HG03064 (cell line): ENCODE data around the gene GOLGA8N.
A peak's percentile ranks its signal among the peaks of the same experiment; 100 is the strongest.
"Not testable (repeated sequence)": the region's sequence is repeated elsewhere in the genome, so short reads cannot be mapped to it uniquely, and the experiment has no call there.

Experiments
- ATAC-seq: cut with Tn5 transposase; IDR thresholded peaks from one replicate; pipeline ENCODE4 v1.9.1; 2021; ENCODE audit warnings: low read depth; ENCODE audit not compliant: unreplicated experiment

Gene GOLGA8N

DNA sequence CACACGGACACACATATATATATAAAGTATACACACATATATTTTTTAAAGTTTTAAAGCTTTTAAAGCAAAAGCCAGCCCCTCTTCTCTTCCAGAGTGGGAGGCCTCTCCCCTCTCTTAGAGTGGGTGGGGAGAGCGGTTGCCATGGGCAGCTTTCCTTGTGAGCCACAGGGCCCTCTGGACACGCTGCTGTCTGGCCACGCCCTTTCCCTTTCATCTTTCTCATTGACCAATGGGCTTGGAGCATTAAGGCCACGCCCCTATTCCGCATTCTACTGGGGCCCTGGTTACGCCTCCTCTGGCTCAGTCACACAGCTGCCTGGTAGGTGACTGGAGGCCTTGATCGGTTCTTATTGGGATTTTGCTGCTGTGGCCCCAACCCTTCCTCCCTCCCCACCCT, at the start of gene GOLGA8N:
TSS of gene GOLGA8N (plus strand) at position 306 of the 400 bp plus-strand sequence.
- ATAC-seq, result not testable (repeated sequence)

DNA sequence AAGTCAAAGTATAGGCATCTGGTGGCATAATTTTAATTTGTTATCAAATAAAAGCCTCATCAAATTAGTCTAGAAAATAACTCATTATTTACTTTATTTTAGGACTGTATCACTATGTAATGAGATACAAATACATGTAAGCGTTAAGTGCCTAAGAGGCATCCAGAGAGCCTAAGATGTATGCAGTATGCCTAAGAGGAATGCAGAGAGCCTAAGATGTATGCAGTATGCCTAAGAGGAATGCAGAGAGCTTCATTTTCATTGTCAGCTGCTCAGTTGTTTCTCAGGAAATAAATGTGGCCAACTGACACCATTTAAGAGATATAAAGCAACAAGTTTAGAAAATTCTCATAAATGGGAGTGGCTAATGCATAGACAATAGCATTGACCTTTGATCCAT, 49.8 kb upstream of the GOLGA8N start:
- ATAC-seq, result not testable (repeated sequence)

DNA sequence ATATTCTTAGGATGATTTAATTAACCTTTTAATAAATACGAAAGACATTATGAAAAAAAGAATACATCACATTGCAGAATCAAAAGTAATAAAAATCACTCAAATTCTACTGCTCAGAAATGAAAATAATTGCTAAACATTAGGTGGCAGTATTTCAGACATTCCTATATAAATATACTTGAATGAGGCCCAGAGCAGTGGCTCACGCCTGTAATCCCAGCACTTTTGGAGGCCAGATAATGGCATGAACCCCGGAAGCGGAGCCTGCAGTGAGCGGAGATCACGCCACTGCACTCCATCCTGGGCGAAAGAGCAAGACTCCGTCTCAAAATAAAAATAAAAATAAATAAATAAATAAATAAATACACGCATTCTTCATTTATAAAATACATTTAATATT, 48.1 kb upstream of the GOLGA8N start:
- ATAC-seq, result not testable (repeated sequence)

DNA sequence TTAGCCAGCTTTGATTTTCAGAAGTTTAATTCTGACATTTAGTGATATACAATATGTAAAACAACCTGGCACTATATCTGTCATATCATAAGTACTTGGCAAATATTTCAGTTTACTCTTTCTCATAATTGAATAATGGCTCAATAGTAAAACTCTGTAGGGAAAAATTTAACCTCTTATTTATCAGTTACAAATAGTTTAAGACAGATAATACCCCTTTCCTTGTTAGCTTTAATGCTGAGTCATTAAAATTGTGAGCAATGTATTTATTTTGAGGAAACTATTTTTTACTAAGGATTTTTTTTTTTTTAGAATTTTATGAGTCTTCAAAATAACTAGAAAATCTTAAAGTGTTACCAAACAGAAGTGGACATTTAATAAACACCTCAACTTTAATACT, 38.7 kb upstream of the GOLGA8N start:
- ATAC-seq, result not testable (repeated sequence)

DNA sequence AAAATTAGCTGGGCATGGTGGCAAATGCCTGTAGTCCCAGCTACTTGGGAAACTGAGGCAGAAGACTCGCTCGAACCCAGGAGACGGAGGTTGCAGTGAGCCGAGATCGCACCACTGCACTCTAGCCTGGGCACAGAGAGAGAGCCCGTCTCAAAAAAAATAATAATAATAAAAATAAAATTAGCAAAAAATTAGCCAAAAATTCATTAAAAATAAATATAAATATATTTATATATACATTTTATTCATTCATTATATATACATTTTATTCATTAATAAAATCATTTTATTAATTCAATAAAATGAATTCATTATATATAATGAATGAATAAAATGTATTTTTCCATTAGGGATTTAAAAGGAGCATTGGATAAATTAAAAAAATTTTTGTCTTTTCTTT, 31.1 kb upstream of the GOLGA8N start:
- not testable (repeated sequence) for ATAC-seq

DNA sequence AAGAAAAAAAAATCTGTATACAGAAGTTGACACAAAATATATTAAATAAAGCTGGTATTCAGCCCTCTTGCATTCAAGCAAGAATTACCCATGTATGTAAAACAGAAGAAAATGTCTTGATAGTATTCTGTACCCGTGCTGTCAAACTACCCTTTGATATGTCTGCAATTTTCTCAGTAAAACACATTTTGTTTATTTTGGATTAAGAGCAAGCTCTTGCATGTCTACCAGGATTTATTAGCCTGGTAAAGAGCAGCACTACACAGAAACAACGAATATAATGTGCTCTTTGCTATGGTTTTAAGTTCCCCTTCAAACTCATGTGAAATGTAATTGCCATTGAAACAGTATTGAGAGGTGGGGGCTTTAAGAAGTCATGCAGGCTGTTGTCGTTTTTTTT, 24.3 kb upstream of the GOLGA8N start:
- ATAC-seq, result not testable (repeated sequence)

DNA sequence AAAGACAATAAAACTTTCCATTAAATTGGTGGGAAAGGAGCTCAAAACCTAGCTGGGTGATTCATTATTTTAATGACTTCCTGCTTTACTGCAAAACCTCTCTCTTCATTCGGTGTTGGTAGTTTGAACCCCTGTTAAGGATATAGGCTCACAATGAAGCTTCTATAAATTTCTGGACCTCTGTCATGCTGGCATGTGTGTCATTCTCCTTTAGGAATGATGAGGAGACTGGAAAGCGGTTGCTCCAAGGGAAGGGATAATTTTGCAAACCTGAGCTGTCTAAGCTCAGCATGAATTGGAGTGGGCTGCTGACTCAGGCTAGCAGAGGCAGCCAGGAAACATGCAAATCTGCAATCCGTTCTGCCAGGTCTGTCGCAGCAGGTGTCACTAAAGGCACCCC, 14.8 kb upstream of the GOLGA8N start:
- not testable (repeated sequence) for ATAC-seq

DNA sequence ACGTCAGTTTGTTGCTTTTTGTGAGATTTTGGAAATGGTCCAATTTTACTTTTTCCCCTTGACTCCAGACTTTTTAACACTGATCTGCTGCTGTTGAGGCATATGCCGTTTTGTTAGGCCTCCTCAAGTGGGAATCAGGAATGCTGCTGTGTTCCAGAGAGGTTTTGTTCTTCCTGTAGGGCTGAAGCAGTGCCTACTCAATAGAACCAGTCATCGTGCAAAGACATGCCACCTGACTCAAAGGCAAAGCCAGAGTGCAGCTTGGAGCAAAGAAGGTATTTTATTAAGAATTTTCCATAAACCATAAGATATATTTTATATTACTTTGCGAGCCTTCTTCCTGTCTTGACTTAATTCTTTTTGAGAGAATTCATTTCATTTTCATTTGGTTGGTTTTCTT, 7.4 kb upstream of the GOLGA8N start:
- ATAC-seq, result not testable (repeated sequence)

DNA sequence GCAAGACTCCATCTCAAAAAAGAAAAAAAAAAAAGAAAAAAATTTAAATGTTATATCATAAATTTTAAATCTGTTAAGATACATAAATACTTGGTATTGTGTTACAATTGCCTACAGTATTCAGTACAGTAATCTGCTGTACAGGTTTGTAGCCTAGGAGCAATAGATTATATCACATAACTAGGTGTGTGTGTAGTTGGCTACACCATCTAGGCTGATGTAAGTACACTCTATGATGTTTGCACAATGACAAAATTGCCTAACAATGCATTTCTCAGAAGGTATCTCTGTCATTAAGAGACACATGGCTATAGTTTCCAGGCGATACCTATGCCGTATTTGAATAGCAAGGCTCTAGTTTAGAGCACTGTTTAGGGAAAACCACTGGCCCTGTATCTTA, 16.3 kb downstream of the GOLGA8N start:
- not testable (repeated sequence) for ATAC-seq

DNA sequence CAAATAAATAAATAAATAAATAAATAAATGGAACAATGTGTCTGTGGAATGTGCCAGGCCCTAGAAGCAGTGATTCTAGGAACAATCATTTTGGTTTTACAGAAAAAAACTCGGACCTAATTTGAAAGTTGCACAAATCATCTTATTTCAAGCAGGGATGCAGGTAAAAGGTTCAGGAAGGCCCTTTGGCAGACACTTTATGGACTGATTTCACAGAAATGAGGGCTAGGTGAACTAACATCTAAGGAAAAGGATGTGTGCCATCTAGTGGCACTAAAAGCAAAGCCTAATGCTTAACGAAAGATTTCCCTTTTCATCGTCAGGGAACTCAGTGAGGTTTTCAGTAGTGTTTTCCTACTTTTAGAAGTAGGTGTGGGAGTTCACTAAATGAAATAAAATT, 17.5 kb downstream of the GOLGA8N start:
- not testable (repeated sequence) for ATAC-seq

DNA sequence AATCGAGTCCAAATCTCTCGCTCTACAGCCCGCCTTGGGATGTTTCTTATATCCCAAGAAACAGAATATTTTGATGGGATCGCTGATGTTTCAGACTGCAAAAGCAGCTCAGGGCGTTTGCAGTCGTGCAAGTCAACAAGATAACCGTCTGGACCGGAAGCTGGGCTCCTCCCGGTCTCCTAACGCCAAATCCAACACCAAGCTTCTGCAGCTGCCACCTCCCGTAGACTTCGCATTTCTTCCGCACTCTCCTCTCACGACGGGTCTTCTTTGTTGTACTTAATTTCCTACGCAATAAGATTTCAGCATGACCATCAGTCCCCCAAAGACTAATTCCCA, 21.4 kb downstream of the GOLGA8N start:
- ATAC-seq, result peak; percentile 28

DNA sequence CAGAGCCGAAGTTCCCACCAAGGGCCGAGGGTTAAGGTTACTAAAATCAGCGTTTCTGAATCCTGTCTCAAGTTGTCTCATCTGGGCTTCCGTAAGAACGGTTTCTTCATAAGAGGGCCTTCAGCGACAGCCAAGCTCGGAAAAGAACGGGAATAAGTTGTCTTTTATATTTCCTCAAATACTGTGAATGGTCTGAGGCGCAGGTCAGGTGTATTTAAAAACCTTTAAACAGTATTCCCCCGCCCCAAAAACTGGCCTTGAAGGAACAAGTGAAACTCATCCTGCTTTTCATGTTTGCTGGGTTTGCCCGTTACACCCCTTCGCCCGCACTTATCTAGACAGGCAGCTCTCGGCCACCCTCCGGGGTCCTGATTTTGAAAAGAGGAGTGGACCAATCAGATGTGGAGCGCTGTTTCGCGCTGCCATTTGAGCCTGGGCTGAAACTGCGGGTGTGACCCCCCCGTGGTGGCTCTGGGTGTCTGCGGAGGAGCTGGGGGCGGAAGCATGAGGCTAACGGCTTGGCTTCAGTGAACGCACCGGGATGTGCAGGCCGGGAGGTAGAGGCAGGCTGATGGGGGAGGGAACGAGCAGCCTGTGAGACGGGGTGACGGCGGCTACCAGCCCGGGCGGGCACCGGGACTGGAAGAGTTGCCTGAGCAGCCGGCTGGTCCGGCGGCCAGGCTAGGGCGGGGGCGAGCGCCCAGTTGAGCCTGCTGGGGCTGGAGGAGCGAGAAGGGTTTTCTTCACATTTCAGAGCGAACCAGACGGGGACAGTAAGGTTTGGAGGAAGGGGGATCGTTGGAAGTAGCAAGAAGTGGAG, 22.0 kb downstream of the GOLGA8N start, which contains the start of gene ARHGAP11A:
TSS of gene ARHGAP11A (plus strand) at position 454 of the 820 bp plus-strand sequence. CDS start 708 bp downstream, outside the sequence.
- peak; percentile 68 for ATAC-seq

DNA sequence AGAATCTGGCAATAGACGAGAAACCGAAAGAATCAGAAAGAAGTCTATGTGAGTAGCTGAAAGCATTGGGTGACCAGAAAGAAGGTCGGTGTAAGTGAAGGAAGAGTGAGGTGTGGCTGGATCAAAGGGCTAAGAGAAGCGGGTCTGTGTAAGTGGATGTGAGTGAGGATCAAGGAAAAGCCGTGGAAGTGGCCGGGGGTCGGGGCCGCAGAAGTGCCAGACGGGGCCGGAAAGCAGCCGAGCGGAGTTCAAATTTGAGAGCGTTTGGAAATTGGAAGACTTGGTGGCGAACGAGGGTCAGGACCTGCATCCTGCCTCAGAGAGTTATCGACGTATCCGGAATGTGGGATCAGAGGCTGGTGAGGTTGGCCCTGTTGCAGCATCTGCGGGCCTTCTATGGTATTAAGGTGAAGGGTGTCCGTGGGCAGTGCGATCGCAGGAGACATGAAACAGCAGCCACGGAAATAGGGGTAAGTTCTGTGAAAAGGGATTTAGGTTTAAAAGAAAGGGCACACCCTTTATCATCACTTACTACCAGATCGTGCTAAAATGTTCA, 22.7 kb downstream of the GOLGA8N start:
- peak; percentile 5 for ATAC-seq

DNA sequence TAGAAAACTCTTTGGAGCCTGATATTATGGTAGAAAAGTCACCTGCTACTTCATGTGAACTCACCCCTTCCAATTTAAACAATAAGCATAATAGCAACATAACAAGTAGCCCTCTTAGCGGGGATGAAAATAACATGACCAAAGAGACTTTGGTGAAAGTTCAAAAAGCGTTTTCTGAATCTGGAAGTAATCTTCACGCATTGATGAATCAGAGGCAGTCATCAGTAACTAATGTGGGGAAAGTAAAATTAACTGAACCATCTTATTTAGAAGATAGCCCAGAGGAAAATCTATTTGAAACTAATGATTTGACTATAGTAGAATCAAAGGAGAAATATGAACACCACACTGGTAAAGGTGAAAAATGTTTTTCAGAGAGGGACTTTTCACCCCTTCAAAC, 43.2 kb downstream of the GOLGA8N start:
- ATAC-seq, result no peak

DNA sequence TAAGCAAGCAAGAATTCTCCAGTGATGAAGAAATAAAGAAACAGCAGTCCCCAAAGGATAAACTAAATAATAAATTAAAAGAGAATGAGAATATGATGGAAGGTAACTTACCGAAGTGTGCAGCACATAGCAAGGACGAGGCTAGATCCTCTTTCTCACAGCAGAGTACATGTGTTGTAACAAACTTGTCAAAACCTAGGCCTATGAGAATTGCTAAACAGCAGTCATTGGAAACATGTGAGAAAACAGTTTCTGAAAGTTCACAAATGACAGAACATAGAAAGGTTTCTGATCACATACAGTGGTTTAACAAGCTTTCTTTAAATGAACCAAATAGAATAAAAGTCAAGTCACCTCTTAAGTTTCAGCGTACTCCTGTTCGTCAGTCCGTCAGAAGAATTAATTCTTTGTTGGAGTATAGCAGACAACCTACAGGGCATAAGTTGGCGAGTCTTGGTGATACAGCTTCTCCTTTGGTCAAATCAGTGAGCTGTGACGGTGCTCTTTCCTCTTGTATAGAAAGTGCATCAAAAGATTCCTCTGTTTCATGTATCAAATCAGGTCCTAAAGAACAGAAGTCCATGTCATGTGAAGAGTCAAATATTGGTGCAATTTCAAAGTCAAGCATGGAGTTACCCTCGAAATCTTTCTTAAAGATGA, 43.8 kb downstream of the GOLGA8N start:
- no peak for ATAC-seq

DNA sequence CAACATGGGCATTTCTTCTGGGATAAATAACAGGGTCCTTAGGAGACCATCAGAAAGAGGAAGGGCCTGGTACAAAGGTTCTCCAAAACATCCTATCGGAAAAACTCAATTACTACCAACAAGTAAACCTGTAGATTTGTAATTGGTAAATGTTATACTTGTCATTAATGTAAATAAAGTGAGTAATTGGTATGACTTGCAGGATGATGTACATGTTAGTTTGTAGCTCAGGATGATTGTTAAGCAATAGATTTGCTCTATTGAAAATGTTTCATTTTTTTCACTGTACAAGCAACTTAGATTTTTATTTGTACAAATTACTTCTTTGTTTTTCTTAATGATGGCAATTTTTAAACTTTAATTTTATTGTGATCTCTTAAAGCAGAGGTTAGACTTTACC, 44.4 kb downstream of the GOLGA8N start:
- no peak for ATAC-seq

DNA sequence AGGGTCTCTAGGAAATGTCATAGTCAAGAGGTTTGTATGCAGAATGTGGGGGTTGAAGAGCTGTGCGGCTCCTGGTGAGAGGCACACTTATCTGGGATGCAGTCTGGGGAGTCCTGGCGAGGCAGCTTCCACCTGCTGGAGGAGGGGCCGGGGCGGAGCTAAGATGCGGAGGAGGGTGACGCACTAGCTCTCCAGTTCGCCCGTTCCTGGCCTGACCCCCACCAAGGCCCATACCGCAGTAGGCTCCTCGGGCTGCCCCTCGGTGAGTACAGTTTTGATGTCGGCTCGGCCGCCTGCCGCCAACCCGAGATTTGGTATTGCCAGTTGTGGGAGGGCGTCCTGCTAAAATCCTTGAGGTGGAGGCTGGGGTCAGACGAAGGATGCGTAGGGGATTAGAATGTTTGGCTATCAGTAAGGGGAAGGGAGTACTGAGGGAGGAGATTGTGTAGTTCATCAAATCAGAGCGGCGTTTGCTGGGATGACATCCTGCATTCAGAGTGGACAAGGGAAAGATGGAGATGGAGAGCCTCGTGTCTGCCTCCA, 48.3 kb downstream of the GOLGA8N start, which contains the start of gene SCG5:
TSS of gene SCG5 (plus strand) at position 194 of the 543 bp plus-strand sequence. CDS start 1,883 bp downstream, outside the sequence.
- no peak for ATAC-seq

DNA sequence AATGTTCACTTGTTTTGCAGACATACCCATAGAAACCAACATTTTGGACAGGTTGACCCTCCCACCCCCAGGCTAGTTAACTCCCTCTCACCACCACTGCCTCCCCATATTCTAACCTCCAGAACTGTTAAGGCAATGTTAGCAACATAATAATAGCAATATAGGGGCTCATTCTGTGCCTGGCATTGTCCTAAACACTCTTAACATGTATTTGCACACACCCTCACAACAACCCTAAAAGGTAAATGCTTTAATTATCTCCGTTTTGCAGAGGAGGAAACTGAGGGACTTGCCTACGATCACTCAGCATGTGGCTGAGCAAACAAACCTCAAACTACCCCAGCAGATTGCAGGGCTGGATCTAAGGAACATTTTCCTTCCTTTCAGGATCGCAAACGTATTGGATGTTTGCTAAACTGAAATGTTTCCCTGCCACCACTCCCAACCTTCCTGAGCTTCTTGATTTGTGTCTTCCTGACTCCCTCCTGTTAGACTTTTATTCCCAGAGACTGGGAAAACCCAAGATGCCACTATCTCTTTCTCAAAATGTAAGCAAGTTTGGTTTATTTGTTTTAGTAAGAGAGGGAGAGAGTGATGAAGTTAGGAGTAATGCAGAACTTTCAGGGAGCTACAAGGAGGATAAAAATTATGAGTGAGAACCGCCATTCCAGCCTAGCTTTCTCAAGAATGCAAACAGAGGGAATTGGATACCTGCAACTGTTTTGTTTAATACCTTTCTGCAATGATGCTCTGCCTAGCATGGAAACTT, 49.6 kb downstream of the GOLGA8N start:
- no peak for ATAC-seq

DNA sequence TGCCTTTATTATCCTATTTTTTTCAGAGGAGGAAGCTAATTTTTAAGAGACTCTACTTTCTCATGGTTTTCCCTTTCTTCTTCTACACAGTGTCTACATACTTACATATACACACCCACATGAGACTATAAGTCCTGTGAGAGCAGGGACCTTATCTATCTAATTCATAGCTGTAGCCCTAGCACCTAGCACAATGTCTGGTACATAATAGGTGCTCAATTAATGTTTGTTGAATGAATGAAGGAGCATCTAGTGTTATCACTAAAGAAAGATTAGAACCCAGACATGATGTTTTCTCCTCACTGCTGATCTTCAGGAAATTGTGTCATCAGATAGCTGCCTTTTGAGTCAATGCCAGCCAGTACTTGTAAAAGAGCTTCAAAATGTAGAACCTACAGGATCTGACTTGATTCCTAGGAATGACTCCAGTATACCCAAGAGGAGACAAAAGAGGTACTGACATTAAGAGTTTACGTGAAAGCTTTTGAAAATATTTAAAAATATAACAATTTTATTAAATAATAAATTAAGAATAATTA, 50.7 kb downstream of the GOLGA8N start:
- no peak for ATAC-seq

DNA sequence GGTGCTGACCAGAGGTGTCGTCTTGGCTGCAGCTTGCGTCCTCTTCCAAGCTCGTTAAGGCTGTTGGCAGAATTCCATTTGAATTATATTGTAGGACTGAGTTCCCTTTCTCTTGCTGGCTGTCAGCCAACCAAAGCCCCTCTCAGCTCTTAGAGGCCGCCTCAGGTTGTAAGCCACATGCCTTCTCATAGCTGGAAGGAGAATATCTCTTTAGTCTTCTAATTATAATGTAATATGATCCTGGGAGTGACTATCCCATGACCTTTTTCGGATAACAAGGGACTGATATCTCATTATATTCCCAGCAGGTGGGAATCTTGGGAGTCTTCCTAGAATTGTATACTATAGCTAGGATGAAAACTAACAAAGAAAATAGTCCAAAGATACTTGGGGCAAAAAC, 53.0 kb downstream of the GOLGA8N start:
- no peak for ATAC-seq
